GM23338 (cell line): ENCODE measurements around the gene AANAT. TPM values are rescaled to one million over a fixed set of nuclear protein-coding genes. Genes with fewer than 3 reads are reported as not detected.

ENCODE experiments used
- ATAC-seq: fragments of 200-7000 bp; cut with Tn5 transposase; 3 replicates; pipeline ENCODE4 v1.9.1; 2020
- DNase-seq: peaks from one replicate; pipeline ENCODE4 v3.0.0-alpha.2; 2015; ENCODE audit warnings: low spot score
- H2AFZ ChIP-seq: fragments of 200-600 bp; sonication (generic); 2 replicates; pipeline ENCODE4 v1.8.0; 2016; ENCODE audit warnings: antibody characterized with exemption, mild to moderate bottlenecking, moderate library complexity
- H3F3A ChIP-seq: fragments of 200-600 bp; sonication (generic); replicated peaks from 2 replicates; pipeline ENCODE4 v1.8.0; 2017; ENCODE audit warnings: antibody characterized with exemption, mixed run types, low read depth
- H3K27ac ChIP-seq: fragments of 200-600 bp; sonication (generic); 2 replicates; pipeline ENCODE4 v1.6.1; 2016; ENCODE audit warnings: low read depth
- H3K27me3 ChIP-seq: fragments of 200-600 bp; sonication (generic); 2 replicates; pipeline ENCODE4 v1.8.0; 2016; ENCODE audit warnings: mild to moderate bottlenecking, mixed run types, moderate library complexity; ENCODE audit not compliant: insufficient read depth
- H3K36me3 ChIP-seq: fragments of 200-600 bp; sonication (generic); 2 replicates; pipeline ENCODE4 v1.8.0; 2016; ENCODE audit warnings: mild to moderate bottlenecking; ENCODE audit not compliant: insufficient read depth
- H3K4me1 ChIP-seq: fragments of 200-600 bp; sonication (generic); 2 replicates; pipeline ENCODE4 v1.8.0; 2016; ENCODE audit warnings: mild to moderate bottlenecking, moderate library complexity; ENCODE audit not compliant: insufficient read depth
- H3K4me2 ChIP-seq: fragments of 200-600 bp; sonication (generic); 2 replicates; pipeline ENCODE4 v1.7.1; 2017; ENCODE audit warnings: mixed run types
- H3K4me3 ChIP-seq: fragments of 200-600 bp; sonication (generic); 2 replicates; pipeline ENCODE4 v1.6.1; 2016; ENCODE audit warnings: mixed run types
- H3K79me2 ChIP-seq: fragments of 200-600 bp; sonication (generic); replicated peaks from 2 replicates; pipeline ENCODE4 v1.8.0; 2017; ENCODE audit warnings: mild to moderate bottlenecking; ENCODE audit not compliant: insufficient read depth
- H3K9me2 ChIP-seq: fragments of 200-600 bp; sonication (generic); 2 replicates; pipeline ENCODE4 v1.8.0; 2017; ENCODE audit not compliant: insufficient read depth
- H4K20me1 ChIP-seq: fragments of 200-600 bp; sonication (generic); replicated peaks from 2 replicates; pipeline ENCODE4 v1.8.0; 2017; ENCODE audit warnings: mild to moderate bottlenecking; ENCODE audit not compliant: insufficient read depth
- H3K27ac Mint-ChIP-seq: 2 replicates; pipeline ENCODE4 v1.8.0; 2020; ENCODE audit warnings: inconsistent platforms, mild to moderate bottlenecking, moderate library complexity, mixed read lengths
- H3K27me3 Mint-ChIP-seq: 3 replicates; pipeline ENCODE4 v1.8.0; 2022; ENCODE audit warnings: low read depth, mild to moderate bottlenecking, moderate library complexity, mixed read lengths, inconsistent platforms; ENCODE audit not compliant: insufficient read depth, poor library complexity
- H3K36me3 Mint-ChIP-seq: 3 replicates; pipeline ENCODE4 v1.8.0; 2021; ENCODE audit warnings: low read depth, mild to moderate bottlenecking, inconsistent platforms, moderate library complexity, mixed read lengths
- H3K4me1 Mint-ChIP-seq: 3 replicates; pipeline ENCODE4 v1.8.0; 2020; ENCODE audit warnings: mild to moderate bottlenecking, inconsistent platforms, mixed read lengths
- H3K4me3 Mint-ChIP-seq: 3 replicates; pipeline ENCODE4 v1.8.0; 2021; ENCODE audit warnings: moderate library complexity, mild to moderate bottlenecking, inconsistent platforms, mixed read lengths
- H3K9me3 Mint-ChIP-seq: 3 replicates; pipeline ENCODE4 v1.8.0; 2020; ENCODE audit warnings: moderate library complexity, mild to moderate bottlenecking, inconsistent platforms, mixed read lengths
- CREB1 ChIP-seq: fragments of 250-450 bp; sonication (Bioruptor Pico); IDR thresholded peaks from 2 replicates; pipeline ENCODE4 v1.5.0; 2020; ENCODE audit warnings: low read depth, mild to moderate bottlenecking, moderate library complexity
- CTCF ChIP-seq, 2 experiments: fragments of 200-600 bp in 1 of 2; sonication (generic) in 1 of 2; conservative IDR thresholded peaks; 2 replicates each; pipeline versions ENCODE4 v1.5.1 to v1.6.1; 2016 to 2017; ENCODE audit warnings: antibody characterized with exemption in 2 of 2, low read depth in 2 of 2, mild to moderate bottlenecking in 2 of 2, moderate library complexity in 1 of 2
- ETS1 ChIP-seq: IDR thresholded peaks from 2 replicates; pipeline ENCODE4 v1.6.1; 2016; ENCODE audit warnings: antibody characterized with exemption
- EZH2 ChIP-seq: fragments of 200-600 bp; sonication (generic); IDR thresholded peaks from one replicate; pipeline ENCODE4 v1.8.0; 2017; ENCODE audit warnings: antibody characterized with exemption, mild to moderate bottlenecking, low read depth; ENCODE audit not compliant: unreplicated experiment
- EZH2phosphoT487 ChIP-seq: fragments of 200-600 bp; sonication (generic); IDR thresholded peaks from one replicate; pipeline ENCODE4 v1.8.1; 2018; ENCODE audit warnings: antibody characterized with exemption; ENCODE audit not compliant: unreplicated experiment
- JUNB ChIP-seq: IDR thresholded peaks from one replicate; pipeline ENCODE4 v1.6.1; 2016; ENCODE audit warnings: antibody characterized with exemption; ENCODE audit not compliant: unreplicated experiment
- NANOG ChIP-seq: IDR thresholded peaks from 2 replicates; pipeline ENCODE4 v1.6.1; 2016; ENCODE audit warnings: antibody characterized with exemption, borderline replicate concordance
- POLR2AphosphoS5 ChIP-seq: IDR thresholded peaks from 2 replicates; pipeline ENCODE4 v1.6.1; 2016; ENCODE audit warnings: antibody characterized with exemption, low read depth
- REST ChIP-seq: IDR thresholded peaks from one replicate; pipeline ENCODE4 v1.6.1; 2018; ENCODE audit warnings: antibody characterized with exemption; ENCODE audit not compliant: unreplicated experiment
- STAT1 ChIP-seq: IDR thresholded peaks from one replicate; pipeline ENCODE4 v1.6.1; 2016; ENCODE audit warnings: antibody characterized with exemption; ENCODE audit not compliant: unreplicated experiment
- ZNF114 ChIP-seq: fragments of 250-450 bp; sonication (Bioruptor Pico); IDR thresholded peaks from 2 replicates; pipeline ENCODE4 v1.5.0; 2020; ENCODE audit warnings: mild to moderate bottlenecking, moderate library complexity
- ZNF331 ChIP-seq: fragments of 250-450 bp; sonication (Bioruptor Pico); IDR thresholded peaks from 2 replicates; pipeline ENCODE4 v1.5.0; 2020; ENCODE audit warnings: low read depth, mild to moderate bottlenecking, moderate library complexity
- polyA plus RNA-seq: library from polyadenylated mRNA; unstranded; fragments of >200 nt; fragmentation: Nextera tagmentation; extraction: Ambion mirVana; gene quantifications from 2 replicates; pipeline ENCODE4 v1.2.1, GENCODE V29; 2016
- total RNA-seq: library from RNA; depleted of rRNA; stranded (reverse); fragments of >200 nt; shearing (Covaris generic); gene quantifications from 2 replicates; pipeline ENCODE4 v1.2.3, GENCODE V29; 2014

Gene AANAT
- total and polyA plus RNA-seq, 2 experiments from 2014 or later = 0.28 to 1.0 TPM

GRCh38 chr17:76478730-76479514 lies 11.5 kb downstream of the AANAT start (continued):
- TF ChIP-seq REST (no peak), NANOG (no peak), EZH2 (no peak), JUNB (no peak), CTCF (conservative IDR thresholded peaks at IDR 0.05; ENCODE audit: low read depth in 2 of 2) (no peak), ETS1 (no peak), STAT1 (no peak), ZNF331 (CRISPR knock-in tag) (no peak), POLR2AphosphoS5 (no peak), EZH2phosphoT487 (no peak), ZNF114 (no peak)

- Mint-ChIP-seq H3K4me1 (no peaks in the 10 kb centered on the region; the same call in 2 of the 3 replicates), H3K4me3 (no peak overlapping the region), H3K27me3 (peaks cover 8% of the 10 kb centered on the region), H3K27ac (no peak overlapping the region), H3K36me3 (peaks cover 3% of the 10 kb centered on the region; the same call in 1 of the 3 replicates), H3K9me3 (no peaks in the 10 kb centered on the region)
- ATAC-seq (no peak), DNase-seq (no peak)
- no peak overlapping the region for H3K4me3 ChIP-seq
- no peaks in the 10 kb centered on the region for H3K79me2 ChIP-seq
- H3F3A ChIP-seq = no peaks in the 10 kb centered on the region
- H3K27me3 ChIP-seq = no peaks in the 10 kb centered on the region
- no peak overlapping the region for H2AFZ ChIP-seq
- no peaks in the 10 kb centered on the region for H4K20me1 ChIP-seq
- H3K27ac ChIP-seq = no peak overlapping the region
- H3K4me2 ChIP-seq = no peak overlapping the region
- H3K9me2 ChIP-seq = no peaks in the 10 kb centered on the region
- H3K4me1 ChIP-seq = no peaks in the 10 kb centered on the region
- H3K36me3 ChIP-seq = no peaks in the 10 kb centered on the region
- TF ChIP-seq REST (no peak), ETS1 (no peak), EZH2 (no peak), CREB1 (CRISPR knock-in tag) (no peak), POLR2AphosphoS5 (no peak)
Measured at GRCh38 chr17:76479515-76480060, 12.2 kb downstream of the AANAT start.
